ENCODE measurements around the gene NOL8.

NOL8 gene

DNA sequence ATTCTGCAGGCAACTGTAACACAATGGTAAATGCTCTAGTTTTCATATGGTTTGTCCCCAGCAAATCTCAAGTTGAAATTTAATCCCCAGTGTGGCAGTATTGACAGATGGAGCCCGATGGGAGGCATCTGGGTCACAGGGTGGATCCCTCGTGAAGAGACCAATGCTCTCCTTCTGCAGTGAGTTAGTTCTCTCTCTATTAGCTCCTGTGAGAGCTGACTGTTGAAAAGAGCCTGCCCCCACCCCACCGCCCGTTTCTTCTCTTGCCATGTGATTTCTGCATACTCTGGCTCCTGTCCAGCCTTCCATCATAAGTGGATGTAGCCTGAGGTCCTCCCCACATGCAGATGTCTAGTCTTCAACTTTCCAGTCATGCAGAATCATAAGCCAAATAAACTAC lies 58.7 kb downstream of the NOL8 start:
- TF ChIP-seq, protein P1, sequence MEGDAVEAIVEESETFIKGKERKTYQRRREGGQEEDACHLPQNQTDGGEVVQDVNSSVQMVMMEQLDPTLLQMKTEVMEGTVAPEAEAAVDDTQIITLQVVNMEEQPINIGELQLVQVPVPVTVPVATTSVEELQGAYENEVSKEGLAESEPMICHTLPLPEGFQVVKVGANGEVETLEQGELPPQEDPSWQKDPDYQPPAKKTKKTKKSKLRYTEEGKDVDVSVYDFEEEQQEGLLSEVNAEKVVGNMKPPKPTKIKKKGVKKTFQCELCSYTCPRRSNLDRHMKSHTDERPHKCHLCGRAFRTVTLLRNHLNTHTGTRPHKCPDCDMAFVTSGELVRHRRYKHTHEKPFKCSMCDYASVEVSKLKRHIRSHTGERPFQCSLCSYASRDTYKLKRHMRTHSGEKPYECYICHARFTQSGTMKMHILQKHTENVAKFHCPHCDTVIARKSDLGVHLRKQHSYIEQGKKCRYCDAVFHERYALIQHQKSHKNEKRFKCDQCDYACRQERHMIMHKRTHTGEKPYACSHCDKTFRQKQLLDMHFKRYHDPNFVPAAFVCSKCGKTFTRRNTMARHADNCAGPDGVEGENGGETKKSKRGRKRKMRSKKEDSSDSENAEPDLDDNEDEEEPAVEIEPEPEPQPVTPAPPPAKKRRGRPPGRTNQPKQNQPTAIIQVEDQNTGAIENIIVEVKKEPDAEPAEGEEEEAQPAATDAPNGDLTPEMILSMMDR (IDR thresholded peaks at IDR 0.05; ENCODE audit: low read depth, low read length) = no peak
- no peak overlapping the region for H3K4me3 ChIP-seq (ENCODE audit: low read depth, low read length)

DNA sequence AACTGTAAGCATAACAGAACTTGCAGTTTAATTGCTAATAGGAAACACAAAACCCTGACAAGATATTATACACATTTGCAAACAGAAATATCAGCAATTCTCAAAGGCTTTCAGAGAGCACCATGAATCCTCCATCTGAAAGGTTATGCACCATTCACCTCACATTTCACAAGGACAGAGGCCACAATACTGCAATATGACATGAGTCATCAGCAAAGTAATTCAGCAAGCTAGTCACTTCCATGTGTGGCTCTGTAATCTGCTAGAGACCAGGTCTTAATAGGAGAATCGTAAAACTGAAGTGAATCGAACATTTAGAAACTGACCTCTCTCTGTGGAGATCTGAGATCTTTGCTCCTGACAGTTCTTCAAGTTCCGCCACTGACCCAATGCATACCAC lies 60.0 kb downstream of the NOL8 start:
- no peak overlapping the region for H3K4me3 ChIP-seq (ENCODE audit: low read depth, low read length)
- TF ChIP-seq, protein P1 (IDR thresholded peaks at IDR 0.05; ENCODE audit: low read depth, low read length) = no peak

DNA sequence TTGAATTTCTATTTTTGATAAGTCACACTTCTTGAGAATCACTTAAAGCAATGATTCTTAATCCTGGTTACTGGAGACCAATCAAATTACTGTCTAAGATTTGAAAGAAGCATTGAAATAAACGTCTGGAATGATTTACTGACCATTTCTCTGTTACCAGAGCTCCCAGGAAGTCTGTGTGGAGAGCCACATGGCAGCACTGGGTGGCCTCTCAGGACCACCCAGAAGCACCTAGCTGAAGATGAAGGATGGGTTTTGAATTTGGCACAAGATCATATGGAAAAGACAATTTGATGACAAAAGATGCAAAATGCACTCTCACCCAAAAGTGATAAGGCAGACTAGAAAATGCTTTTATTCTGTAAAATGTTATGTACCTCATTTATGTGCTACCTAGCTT lies 62.0 kb downstream of the NOL8 start:
- TF ChIP-seq, protein P1 (IDR thresholded peaks at IDR 0.05; ENCODE audit: low read depth, low read length) = no peak
- H3K4me3 ChIP-seq (ENCODE audit: low read depth, low read length) = no peak overlapping the region

DNA sequence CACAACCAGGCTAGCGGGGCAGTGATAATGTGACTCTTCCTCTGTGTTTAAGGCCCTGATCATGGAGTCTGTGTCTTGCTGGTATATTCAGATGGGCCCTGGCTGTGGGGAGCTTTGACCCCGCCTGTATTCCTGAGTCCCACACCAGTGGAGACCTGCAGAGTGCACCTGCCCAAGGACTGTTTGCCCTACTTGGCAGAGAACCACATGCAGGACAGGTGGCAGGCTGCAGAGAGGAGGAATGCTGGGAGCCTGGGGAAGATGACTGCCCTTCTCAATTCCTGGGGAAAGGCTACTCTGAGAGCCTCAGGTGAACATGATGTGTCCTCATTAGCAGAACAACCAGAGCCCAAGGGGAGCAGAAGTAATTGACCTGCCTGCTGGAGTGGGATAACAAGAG lies 67.8 kb downstream of the NOL8 start:
- TF ChIP-seq, protein P1 (IDR thresholded peaks at IDR 0.05; ENCODE audit: low read depth, low read length) = no peak
- H3K4me3 ChIP-seq (ENCODE audit: low read depth, low read length) = no peak overlapping the region

DNA sequence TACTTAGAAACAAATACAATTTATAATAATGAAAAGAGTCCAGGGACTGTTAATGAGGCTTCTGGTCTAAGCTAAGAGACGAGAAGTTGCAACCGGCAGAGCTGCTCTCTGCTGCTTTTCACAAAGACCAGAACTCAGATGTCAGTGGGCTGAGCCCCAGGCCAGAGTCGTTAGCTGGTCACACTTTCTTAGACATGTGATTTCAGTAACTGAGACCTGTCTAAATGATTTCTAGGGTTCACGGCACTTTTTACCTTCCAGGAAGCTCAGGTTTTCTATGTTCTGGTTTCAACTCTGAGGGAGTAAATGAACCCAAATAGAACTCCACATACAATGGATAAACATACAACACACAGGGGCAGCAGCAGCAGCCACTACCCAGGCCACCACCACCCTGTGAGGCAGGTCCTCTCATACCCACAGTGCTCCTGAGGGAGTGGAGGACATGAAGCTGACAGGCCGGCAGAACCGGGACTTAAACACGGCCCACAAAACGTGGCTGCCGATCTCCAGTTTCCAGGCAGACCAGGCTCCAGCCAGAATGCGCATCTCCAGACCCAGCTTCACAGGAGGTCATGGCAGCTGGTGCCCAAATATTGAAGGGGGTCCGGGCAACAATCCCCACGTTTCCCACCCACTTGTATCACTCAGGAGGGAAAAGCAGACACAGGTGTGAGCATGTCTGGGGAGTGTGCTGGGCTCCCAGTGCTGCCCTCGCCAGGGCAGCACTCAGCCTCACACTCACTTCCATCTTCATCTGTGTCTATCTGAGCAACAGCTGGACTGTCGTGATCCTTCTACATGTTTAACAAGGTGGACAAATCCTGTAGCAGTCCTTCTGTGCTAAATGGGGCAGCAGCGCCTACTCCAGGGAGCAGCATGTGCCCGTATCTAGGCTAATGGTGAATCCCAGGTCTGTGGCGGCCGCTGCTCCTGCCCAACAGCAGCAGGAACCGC lies 70.5 kb downstream of the NOL8 start:
- TF ChIP-seq, protein P1 (IDR thresholded peaks at IDR 0.05; ENCODE audit: low read depth, low read length) = no peak
- no peak overlapping the region for H3K4me3 ChIP-seq (ENCODE audit: low read depth, low read length)

DNA sequence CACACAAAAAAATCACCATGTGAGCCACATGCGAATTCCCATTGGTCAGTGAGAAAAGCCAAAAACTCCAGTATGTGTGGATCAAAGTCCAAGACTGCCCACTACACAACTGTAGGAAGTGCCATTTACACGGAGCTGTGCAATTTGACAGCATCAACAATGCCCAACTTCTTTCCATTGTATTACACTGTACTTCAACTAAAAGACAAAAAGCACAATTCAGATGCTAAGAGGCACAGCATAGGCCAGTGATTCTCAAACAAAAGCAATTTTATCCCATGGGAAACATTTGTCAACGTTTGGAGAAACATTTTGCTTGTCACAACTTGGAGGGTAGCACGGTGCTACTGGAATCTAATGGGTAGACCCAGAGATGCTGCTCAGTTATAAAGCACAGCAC lies 71.5 kb downstream of the NOL8 start:
- H3K4me3 ChIP-seq (ENCODE audit: low read depth, low read length) = no peak overlapping the region
- TF ChIP-seq, protein P1 (IDR thresholded peaks at IDR 0.05; ENCODE audit: low read depth, low read length) = no peak

DNA sequence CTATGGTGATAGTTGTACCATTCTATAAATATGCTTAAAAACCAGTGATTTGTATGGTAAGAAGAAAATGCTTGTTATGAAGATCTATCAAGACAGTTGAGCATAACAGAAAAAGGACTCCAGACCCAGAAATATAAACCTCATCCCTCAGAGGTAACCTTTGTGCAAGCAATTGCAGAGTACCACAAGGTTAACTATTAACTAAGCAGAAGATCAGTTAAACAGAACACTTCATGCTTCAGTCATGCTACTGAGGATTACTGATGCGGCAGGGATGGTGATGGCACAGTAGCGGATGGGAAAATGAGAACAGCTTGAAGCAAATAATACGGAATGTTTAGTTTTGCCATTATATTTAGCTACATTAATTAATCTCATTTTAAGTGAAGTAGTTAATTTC lies 77.2 kb downstream of the NOL8 start:
- H3K4me3 ChIP-seq (ENCODE audit: low read depth, low read length) = no peak overlapping the region
- TF ChIP-seq, protein P1 (IDR thresholded peaks at IDR 0.05; ENCODE audit: low read depth, low read length) = no peak
